NT2/D1 (cell line): ENCODE measurements around the gene MFAP1.

Source experiments
- SUZ12 ChIP-seq: IDR thresholded peaks from 2 replicates; pipeline ENCODE4 v1.6.1; 2011; ENCODE audit not compliant: insufficient read length, insufficient read depth; ENCODE audit errors: extremely low read depth
- YY1 ChIP-seq: IDR thresholded peaks from 2 replicates; pipeline ENCODE4 v1.6.1; 2011; ENCODE audit not compliant: insufficient read length, insufficient read depth
- ZNF274 ChIP-seq: IDR thresholded peaks from 2 replicates; pipeline ENCODE4 v1.6.1; 2011; ENCODE audit warnings: mild to moderate bottlenecking, low read depth, low read length

DNA sequence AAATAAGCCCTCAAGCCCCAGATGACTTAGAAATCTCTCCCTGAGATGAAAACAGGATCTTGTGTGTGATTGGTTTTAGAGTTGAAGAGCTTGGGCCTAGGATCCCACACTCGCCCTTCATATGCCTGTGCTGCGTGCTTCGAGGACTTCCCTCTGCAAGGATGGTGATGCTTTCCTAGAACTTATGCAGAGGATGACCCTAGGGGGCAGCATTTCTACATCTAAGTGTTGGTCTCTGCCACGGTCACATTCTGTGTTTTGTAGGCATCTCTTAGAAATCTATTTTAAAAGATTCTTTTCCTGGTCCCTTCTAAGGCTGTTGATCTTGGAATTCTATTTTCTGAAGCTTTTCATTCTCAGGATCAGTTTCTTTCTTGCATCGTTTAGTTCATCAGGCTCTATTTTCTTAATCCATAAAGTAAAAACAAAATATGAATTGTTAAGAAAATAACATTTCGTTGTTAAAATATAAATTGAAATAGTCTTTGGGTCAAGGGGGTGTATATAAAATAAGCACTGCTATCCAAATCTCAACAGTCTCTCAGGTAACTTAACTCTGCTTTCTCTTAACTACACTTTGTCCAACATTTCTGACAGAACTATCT, 48.0 kb upstream of the MFAP1 start:
- TF ChIP-seq ZNF274: no peak
- TF ChIP-seq SUZ12: no peak
- no peak for TF ChIP-seq YY1
